Ascending aorta (tissue), 2 donors: ENCODE results near the gene SLC1A2. TPM values are rescaled to one million over a fixed set of nuclear protein-coding genes. Genes with fewer than 3 reads are reported as not detected.
A peak's percentile ranks its signal among the peaks of the same experiment; 100 is the strongest.

ENCODE experiments used
- DNase-seq, 2 donors: peaks; one replicate each; pipeline ENCODE4 v3.0.0-alpha.2; 2019; ENCODE audit warnings: low spot score in 2 of 2
- H3K27ac ChIP-seq, 2 donors: fragments of 200-600 bp; sonication (generic); one replicate each; pipeline ENCODE4 v1.5.1; 2016 to 2017; ENCODE audit warnings: mild to moderate bottlenecking in 1 of 2
- H3K27me3 ChIP-seq: fragments of 200-600 bp; sonication (generic); one replicate; pipeline ENCODE4 v1.5.1; 2017
- H3K36me3 ChIP-seq, 2 donors: fragments of 200-600 bp; sonication (generic); one replicate each; pipeline ENCODE4 v1.5.1; 2016
- H3K4me1 ChIP-seq, 2 donors: fragments of 200-600 bp; sonication (generic); one replicate each; pipeline ENCODE4 v1.5.1; 2016 to 2017; ENCODE audit warnings: mild to moderate bottlenecking in 1 of 2
- H3K4me3 ChIP-seq, 2 donors: fragments of 200-600 bp; sonication (generic); one replicate each; pipeline ENCODE4 v1.5.1; 2016 to 2017; ENCODE audit warnings: mild to moderate bottlenecking in 1 of 2
- H3K9me3 ChIP-seq, 2 donors: fragments of 200-600 bp; sonication (generic); one replicate each; pipeline ENCODE4 v1.5.1; 2016
- CTCF ChIP-seq, 3 experiments: fragments of 200-600 bp in 2 of 3; fragments of 450-650 bp in 1 of 3; sonication (generic) in 2 of 3; IDR thresholded peaks; one replicate each; pipeline ENCODE4 v1.5.1; 2016 to 2019; ENCODE audit warnings: antibody characterized with exemption in 3 of 3, mild to moderate bottlenecking in 1 of 3, moderate library complexity in 1 of 3
- intact Hi-C: fragments of 100-400 bp; cut with DNase I; formaldehyde crosslinking; loops from one replicate; pipeline ENCODE4 v1.15.1; 2023
- total RNA-seq: library from RNA; depleted of rRNA; stranded (reverse); fragments of >200 nt; gene quantifications from one replicate; pipeline ENCODE4 v1.1.0, GENCODE V29; 2016

The SLC1A2 gene
- total RNA-seq, 1 donor from 2014 or later = 0.32 TPM

GRCh38 chr11:35402751-35403660 lies 16.4 kb downstream of the SLC1A2 start:
- Histone ChIP-seq H3K9me3 (no peaks in the 10 kb centered on the region), H3K4me3 (no peak overlapping the region), H3K27ac (no peak overlapping the region), H3K4me1 (no peaks in the 10 kb centered on the region), H3K27me3 (no peaks in the 10 kb centered on the region), H3K36me3 (no peaks in the 10 kb centered on the region)
- intact Hi-C loops = loop anchor here (5.0 kb wide), 1 partner anchor 79 kb away; no protein-coding TSS in a partner anchor
- TF ChIP-seq CTCF (IDR thresholded peaks at IDR 0.05) = no peak
- DNase-seq = no peak

GRCh38 chr11:35398881-35399280 lies 20.5 kb downstream of the SLC1A2 start:
- no peak for DNase-seq
- Histone ChIP-seq H3K4me3 (no peak overlapping the region), H3K27me3 (no peaks in the 10 kb centered on the region), H3K4me1 (no peaks in the 10 kb centered on the region), H3K27ac (no peak overlapping the region), H3K36me3 (no peaks in the 10 kb centered on the region), H3K9me3 (no peaks in the 10 kb centered on the region)
- intact Hi-C loops = loop anchor here (10.0 kb wide), 1 partner anchor 814 kb away; no protein-coding TSS in a partner anchor
- no peak for TF ChIP-seq CTCF (IDR thresholded peaks at IDR 0.05)

GRCh38 chr11:35394941-35395340 lies 24.4 kb downstream of the SLC1A2 start:
- no peak for TF ChIP-seq CTCF (IDR thresholded peaks at IDR 0.05)
- DNase-seq = no peak
- intact Hi-C loops = loop anchor here (10.0 kb wide), 1 partner anchor 810 kb away; no protein-coding TSS in a partner anchor

GRCh38 chr11:35393098-35393497 lies 26.3 kb downstream of the SLC1A2 start:
- intact Hi-C loops = loop anchor here (10.0 kb wide), 1 partner anchor 808 kb away; no protein-coding TSS in a partner anchor
- no peaks in the 10 kb centered on the region for H3K36me3 ChIP-seq
- H3K27ac ChIP-seq = no peak overlapping the region
- DNase-seq = no peak
- H3K4me1 ChIP-seq = peaks cover 4 to 22% of the 10 kb centered on the region in 2 donors
- TF ChIP-seq CTCF (IDR thresholded peaks at IDR 0.05) = no peak
- H3K9me3 ChIP-seq = no peaks in the 10 kb centered on the region
- no peak overlapping the region for H3K4me3 ChIP-seq
- no peaks in the 10 kb centered on the region for H3K27me3 ChIP-seq

More at GRCh38 chr11:35394941-35395340, 24.4 kb downstream of the SLC1A2 start:
- Histone ChIP-seq H3K4me3 (no peak overlapping the region), H3K4me1 (peaks cover 4 to 18% of the 10 kb centered on the region in 2 donors), H3K27me3 (no peaks in the 10 kb centered on the region), H3K36me3 (no peaks in the 10 kb centered on the region), H3K9me3 (no peaks in the 10 kb centered on the region), H3K27ac (no peak overlapping the region)

GRCh38 chr11:35391922-35392688 lies 27.3 kb downstream of the SLC1A2 start:
- H3K36me3 ChIP-seq = no peaks in the 10 kb centered on the region
- peak overlapping the region; percentile 39 to 44 for H3K4me3 ChIP-seq
- DNase-seq = peak in 1 of 2 donors; percentile 87
- TF ChIP-seq CTCF (IDR thresholded peaks at IDR 0.05) = peak; percentile 91 to 95 (median 94)
- intact Hi-C loops = loop anchor here (1.0 to 10.0 kb wide), 3 partner anchors 394 to 807 kb away; no protein-coding TSS in a partner anchor
- H3K27ac ChIP-seq = peak overlapping the region; percentile 66 to 74
- H3K9me3 ChIP-seq = no peaks in the 10 kb centered on the region
- no peaks in the 10 kb centered on the region for H3K27me3 ChIP-seq
- peaks cover 4 to 27% of the 10 kb centered on the region in 2 donors for H3K4me1 ChIP-seq
